HG02870 (cell line): ENCODE measurements around the gene SPTB.
A peak's percentile ranks its signal among the peaks of the same experiment; 100 is the strongest.
"Not testable (repeated sequence)": the region's sequence is repeated elsewhere in the genome, so short reads cannot be mapped to it uniquely, and the experiment has no call there.

Experiments
- ATAC-seq: cut with Tn5 transposase; IDR thresholded peaks from one replicate; pipeline ENCODE4 v1.9.1; 2021; ENCODE audit warnings: mild to moderate bottlenecking, moderate library complexity; ENCODE audit not compliant: unreplicated experiment

SPTB gene

DNA sequence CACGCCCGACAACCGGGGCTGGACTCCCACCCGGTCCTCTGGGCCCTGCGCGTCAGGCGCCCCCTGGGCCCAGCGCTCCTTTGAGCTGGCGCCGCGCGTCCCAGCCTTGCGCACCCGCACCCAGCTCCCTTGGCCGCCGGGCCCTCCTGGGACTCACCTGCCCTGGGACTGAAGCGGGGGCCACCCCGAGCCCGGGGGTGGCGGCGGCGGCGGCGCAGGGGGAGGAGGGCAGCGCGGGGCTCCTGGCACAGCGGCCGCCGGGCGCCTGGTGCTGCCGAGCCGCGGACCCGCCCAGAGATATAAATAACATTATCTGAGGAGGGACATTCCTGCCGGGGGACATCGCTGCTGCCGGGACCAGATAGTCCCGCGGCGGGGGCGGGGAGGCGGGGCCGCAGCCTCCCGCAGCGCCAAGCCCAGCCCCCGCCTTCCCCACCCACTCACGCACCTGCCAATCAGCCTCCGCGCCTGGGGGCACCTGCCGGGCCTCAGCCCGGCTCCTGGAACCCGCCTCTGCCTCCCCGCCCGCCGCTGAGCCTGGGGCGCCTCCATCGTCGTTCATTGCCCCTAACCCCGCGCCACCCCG lies at the start of gene SPTB:
SPTB (minus strand) TSS at position 273 of the 586 bp plus-strand sequence. CDS start 56,813 bp downstream, outside the sequence.
- no peak for ATAC-seq

DNA sequence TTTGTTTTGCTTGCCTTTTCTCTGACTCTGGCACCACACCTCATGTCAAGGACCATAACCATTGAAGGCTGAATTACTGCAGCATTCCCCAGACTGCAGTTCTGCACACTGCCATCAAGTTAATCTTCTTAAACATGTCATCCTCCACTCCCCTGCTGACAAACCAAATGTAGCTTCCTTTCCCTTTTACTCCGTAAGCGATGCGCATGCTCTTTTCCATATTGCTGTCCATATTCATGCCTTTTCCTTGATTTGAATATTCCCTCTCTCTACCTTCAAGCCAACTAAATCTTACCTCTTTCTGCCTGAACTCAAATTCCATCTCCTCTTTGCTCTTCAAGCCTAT lies 49.3 kb upstream of the SPTB start:
- no peak for ATAC-seq

- peak; percentile 90 for ATAC-seq
These were observed 48.7 kb upstream of the SPTB start for GRCh38 chr14:64928239-64929013.

GRCh38 chr14:64927031-64927430 lies 47.3 kb upstream of the SPTB start:
- no peak for ATAC-seq

- no peak for ATAC-seq
These were observed 46.8 kb upstream of the SPTB start for GRCh38 chr14:64926398-64926995.

DNA sequence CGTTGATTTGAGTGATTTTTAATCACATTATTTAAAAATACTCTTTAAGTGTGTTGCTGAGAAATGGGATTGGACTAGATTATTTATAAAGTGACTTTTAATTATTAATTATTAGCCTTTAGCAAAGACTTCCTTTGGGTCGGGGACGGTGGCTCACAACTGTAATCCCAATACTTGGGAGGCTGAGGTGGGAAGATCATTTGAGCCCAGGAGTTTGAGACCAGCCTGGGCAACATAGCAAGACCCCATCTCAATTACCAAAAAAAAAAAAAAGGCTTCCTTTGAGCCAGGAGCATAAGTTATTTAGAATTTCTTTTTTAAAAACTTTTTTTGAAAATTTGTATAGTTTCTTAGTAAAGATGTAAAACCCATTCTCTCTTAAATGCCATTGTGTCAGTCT lies 43.3 kb upstream of the SPTB start:
- no peak for ATAC-seq

GRCh38 chr14:64920465-64920864 lies 40.8 kb upstream of the SPTB start:
- no peak for ATAC-seq

GRCh38 chr14:64919618-64920017 lies 39.9 kb upstream of the SPTB start:
- ATAC-seq: no peak

DNA sequence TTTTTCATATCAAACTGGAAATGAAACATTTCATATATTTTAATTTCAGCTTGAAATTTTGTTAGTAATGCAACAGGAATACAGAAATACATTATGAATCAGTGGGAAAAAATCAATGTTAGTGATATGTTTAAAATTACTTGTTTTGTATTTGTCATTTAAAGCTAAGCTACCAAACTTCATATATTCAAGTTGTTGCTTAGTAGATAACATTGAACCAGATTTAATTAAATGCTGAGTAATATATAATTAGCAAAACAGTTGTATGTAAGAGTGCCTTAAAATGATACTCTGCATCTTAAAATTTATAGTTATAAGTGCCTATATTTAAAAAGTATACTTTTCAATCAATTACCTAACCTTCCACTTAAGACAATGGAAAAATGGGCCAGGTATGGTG lies 39.5 kb upstream of the SPTB start:
- no peak for ATAC-seq

GRCh38 chr14:64918216-64918615 lies 38.5 kb upstream of the SPTB start:
- ATAC-seq: no peak

GRCh38 chr14:64915797-64916196 lies 36.1 kb upstream of the SPTB start:
- ATAC-seq: no peak

DNA sequence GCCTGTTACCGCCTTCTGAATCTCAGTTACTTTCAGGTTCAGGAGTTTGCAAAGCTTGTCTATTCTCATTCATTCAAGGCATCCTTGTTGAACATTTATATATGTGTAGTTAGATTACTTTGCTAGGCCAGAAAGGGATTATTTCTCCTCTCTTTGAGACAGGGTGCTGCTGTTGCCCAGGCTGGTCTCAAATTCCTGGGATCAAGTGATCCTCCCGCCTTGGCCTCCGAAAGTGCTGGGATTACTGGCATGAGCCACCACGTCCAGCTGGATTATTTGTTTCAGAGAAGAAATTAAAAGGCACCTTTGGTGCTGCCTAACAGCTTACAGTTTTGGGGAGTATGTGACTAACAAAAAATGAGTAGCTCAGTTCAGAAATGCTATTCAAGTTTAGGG lies 35.3 kb upstream of the SPTB start:
- no peak for ATAC-seq

DNA sequence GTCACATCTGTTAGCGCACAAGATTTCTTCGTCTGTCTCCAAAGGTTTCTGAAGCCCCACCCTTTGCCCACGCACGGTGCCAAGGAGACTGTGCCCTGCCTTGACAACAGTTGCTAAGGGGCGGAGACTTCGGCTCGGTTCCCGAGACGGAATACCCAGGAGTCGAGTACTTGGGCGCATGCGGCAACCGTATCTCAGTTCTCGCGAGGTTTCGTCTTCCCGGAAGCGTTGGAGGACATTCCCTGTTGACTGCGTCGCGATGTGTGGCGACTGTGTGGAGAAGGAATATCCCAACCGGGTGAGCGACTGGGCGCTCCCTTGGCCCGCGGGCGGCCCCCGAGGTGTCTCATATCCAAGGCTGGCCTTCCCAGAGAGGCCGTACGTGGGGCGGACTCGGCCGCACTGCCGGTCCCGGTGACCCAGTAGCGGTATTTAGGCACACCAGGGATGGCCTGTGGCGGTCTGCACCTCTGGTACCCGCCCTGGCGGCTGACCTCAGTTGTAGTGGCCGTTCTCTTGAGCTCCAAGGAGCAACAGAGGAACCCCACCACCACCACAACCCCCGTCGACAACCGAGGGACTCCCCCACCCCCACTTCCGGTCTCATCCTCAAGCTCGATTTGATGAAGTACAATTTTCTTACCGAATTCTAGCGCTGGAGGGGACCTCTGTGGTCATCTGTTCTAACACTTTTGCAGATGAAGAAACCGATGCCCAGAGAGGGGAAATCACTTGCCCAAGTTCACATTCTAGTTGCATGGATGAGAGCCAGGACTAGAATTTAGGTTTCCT lies 34.7 kb upstream of the SPTB start, which contains the start of gene CHURC1:
CHURC1 (plus strand) TSS at position 219 of the 792 bp plus-strand sequence; CDS start at position 260, 41 bp downstream.
- ATAC-seq: peak; percentile 95

DNA sequence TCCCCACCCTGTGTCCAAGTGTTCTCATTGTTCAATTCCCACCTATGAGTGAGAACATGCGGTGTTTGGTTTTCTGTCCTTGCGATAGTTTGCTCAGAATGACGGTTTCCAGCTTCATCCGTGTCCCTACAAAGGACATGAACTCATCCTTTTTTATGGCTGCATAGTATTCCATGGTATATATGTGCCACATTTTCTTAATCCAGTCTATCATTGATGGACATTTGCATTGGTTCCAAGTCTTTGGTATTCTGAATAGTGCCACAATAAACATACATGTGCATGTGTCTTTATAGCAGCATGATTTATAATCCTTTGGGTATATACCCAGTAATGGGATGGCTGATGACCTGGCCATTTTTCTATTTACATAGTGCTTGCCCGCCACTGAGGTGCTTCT lies 33.8 kb upstream of the SPTB start:
- ATAC-seq: not testable (repeated sequence)

DNA sequence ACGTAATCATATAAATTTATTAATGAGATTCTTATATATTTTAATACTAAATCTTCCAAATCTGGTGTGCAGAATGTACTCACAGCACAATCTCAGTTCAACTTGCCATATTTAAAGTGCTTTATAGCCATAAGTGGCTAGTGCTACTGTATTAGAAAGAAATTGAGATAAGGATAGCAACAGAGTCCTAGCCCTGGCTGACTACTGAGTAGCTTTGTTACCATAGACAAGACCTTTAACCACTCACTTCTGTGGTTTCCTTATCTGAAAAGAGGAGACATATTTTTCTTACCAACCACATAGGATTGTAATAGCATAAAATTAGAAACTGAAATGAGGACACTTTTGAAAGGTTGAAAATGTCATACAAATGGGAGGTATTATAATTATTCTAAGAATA lies 32.6 kb upstream of the SPTB start:
- ATAC-seq: no peak

- ATAC-seq: no peak
These were observed 31.3 kb upstream of the SPTB start for GRCh38 chr14:64910847-64911495.

DNA sequence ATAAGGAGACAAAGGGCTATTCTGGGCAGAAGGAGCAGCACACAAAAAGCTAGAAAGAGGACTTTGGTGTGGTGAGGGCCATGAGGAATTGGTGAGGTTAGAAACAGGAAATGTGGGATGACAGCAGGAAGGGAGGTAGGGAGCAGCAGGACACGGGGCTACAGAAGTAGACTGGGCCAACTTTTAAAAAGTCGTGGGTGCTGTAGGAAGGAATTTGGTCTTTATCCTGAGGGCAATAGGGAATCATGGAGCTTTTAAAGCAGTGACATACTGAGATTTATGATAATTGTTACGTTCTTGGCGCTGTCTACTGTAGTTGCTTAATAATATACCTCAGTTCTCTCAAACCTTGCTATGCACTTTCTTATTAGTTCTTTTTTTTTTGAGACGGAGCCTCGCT lies 26.3 kb upstream of the SPTB start:
- ATAC-seq: no peak

DNA sequence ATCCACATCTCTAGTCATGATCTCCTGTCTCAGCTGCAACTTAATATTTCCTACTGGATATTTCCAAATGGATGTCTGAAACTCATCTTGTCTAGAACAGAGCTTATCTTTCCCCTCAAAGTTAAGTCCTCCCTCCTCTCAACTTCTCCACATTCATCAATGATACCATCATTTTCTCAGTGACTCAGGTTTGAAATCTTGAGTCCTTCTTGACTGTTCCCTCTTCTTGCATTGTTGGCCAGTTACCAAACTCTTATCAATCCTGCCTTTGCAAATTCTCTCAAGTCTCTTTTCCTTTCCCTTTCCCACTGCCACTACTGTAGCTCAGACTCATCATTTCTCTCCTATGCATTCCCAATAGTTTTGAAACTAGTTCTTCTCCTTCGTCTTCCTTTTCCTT lies 20.3 kb upstream of the SPTB start:
- ATAC-seq: no peak

DNA sequence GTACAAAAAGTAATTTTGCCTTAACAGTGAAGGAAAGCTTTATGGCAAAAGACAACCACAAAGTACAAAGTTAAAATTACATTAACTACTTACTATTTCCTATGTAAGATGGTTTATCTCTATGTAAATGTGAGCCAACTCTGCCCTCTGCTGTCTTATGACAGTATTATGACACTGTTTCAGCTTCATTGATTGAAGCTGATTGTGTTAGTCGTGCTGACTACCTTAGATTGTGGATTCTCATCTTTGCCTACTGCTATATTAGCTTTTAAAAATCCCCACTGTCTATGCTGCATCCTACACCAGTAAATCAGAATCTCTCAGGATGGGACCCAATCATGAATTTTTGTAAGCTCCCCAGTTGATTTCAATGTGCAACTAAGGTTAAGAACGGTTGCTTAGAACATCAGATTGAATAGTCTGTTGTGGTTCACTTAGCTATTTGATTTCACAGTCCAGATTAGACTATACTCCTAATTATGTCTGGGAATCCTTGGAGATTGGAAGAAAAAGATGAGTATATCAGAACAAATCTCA lies 12.2 kb upstream of the SPTB start:
- ATAC-seq: no peak

GRCh38 chr14:64891173-64891838 lies 11.6 kb upstream of the SPTB start:
- no peak for ATAC-seq
